ENCODE results near the gene RASSF7.
A peak's percentile ranks its signal among the peaks of the same experiment; 100 is the strongest.

DNA sequence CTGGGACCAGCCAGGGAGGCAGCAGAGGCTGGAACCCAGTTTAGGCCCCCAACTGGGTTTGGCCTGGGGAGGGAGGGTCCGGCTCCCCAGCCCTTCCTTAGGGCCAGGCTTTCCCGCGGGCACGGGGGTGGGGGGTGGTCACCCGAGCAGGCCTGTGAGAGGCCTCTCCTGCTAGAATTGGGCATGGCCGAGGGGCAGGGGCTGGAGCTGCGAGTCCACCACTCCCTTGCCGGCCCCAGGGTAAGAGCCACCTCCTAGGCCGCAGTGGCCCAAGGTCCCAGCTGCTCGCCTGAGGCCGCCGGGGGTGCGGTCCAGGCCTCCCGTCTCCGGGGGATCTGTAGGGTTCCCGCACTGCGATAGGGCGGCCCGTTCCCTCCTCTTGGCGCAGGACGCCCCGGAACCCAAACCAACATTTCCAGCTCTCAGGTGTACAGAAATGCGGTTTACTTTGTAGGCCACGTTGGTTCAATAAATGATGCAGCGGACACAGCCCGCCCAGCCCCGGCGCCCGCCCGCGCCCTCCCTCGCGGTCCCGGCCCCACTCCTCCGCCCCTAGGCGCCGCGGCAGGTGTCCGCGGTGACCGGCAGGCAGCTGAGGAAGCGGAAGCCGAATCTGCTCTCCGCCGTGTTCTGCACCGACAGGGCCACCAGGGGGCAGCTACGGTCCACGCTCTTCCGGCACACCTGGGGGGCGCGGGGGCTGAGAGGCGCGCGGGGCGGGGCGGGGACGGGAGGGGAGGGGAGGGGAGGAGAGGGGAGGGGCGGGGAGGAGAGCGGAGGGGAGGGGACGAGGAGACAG lies 6.1 kb upstream of the RASSF7 start:
- TF ChIP-seq, protein P1, sequence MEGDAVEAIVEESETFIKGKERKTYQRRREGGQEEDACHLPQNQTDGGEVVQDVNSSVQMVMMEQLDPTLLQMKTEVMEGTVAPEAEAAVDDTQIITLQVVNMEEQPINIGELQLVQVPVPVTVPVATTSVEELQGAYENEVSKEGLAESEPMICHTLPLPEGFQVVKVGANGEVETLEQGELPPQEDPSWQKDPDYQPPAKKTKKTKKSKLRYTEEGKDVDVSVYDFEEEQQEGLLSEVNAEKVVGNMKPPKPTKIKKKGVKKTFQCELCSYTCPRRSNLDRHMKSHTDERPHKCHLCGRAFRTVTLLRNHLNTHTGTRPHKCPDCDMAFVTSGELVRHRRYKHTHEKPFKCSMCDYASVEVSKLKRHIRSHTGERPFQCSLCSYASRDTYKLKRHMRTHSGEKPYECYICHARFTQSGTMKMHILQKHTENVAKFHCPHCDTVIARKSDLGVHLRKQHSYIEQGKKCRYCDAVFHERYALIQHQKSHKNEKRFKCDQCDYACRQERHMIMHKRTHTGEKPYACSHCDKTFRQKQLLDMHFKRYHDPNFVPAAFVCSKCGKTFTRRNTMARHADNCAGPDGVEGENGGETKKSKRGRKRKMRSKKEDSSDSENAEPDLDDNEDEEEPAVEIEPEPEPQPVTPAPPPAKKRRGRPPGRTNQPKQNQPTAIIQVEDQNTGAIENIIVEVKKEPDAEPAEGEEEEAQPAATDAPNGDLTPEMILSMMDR (IDR thresholded peaks at IDR 0.05), result peak; percentile 63
- TF ChIP-seq, protein P2, sequence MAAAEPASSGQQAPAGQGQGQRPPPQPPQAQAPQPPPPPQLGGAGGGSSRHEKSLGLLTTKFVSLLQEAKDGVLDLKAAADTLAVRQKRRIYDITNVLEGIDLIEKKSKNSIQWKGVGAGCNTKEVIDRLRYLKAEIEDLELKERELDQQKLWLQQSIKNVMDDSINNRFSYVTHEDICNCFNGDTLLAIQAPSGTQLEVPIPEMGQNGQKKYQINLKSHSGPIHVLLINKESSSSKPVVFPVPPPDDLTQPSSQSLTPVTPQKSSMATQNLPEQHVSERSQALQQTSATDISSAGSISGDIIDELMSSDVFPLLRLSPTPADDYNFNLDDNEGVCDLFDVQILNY (CRISPR knock-in tag; IDR thresholded peaks at IDR 0.05), result no peak
- TF ChIP-seq, protein P3, sequence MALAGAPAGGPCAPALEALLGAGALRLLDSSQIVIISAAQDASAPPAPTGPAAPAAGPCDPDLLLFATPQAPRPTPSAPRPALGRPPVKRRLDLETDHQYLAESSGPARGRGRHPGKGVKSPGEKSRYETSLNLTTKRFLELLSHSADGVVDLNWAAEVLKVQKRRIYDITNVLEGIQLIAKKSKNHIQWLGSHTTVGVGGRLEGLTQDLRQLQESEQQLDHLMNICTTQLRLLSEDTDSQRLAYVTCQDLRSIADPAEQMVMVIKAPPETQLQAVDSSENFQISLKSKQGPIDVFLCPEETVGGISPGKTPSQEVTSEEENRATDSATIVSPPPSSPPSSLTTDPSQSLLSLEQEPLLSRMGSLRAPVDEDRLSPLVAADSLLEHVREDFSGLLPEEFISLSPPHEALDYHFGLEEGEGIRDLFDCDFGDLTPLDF (CRISPR knock-in tag; IDR thresholded peaks at IDR 0.05), result no peak
- TF ChIP-seq, protein P4, sequence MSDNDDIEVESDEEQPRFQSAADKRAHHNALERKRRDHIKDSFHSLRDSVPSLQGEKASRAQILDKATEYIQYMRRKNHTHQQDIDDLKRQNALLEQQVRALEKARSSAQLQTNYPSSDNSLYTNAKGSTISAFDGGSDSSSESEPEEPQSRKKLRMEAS (CRISPR knock-in tag; IDR thresholded peaks at IDR 0.05), result 0 out of 2 replicates have a peak, but pooled peaks have one; percentile 34
- TF ChIP-seq GABPB1 (CRISPR knock-in tag; IDR thresholded peaks at IDR 0.05), result no peak
- TF ChIP-seq ELF4 (CRISPR knock-in tag; IDR thresholded peaks at IDR 0.05; ENCODE audit: low read depth), result no peak
- no peak for TF ChIP-seq RORB (CRISPR knock-in tag; IDR thresholded peaks at IDR 0.05)
- TF ChIP-seq TCF7 (CRISPR knock-in tag; IDR thresholded peaks at IDR 0.05; ENCODE audit: low read depth), result no peak
